Ectodermal cell (in vitro differentiated cells): ENCODE results near the gene MFRP.

Experiments used
- H3K27ac ChIP-seq: 2 replicates; pipeline ENCODE4 v1.7.0; 2013; ENCODE audit warnings: mild to moderate bottlenecking, low read depth, low read length; ENCODE audit not compliant: insufficient read depth, poor library complexity, severe bottlenecking
- H3K27me3 ChIP-seq: 2 replicates; pipeline ENCODE4 v1.7.0; 2013; ENCODE audit warnings: mild to moderate bottlenecking, low read length; ENCODE audit not compliant: insufficient read depth, control insufficient read depth, poor library complexity, severe bottlenecking
- H3K36me3 ChIP-seq: one replicate; pipeline ENCODE4 v1.7.0; 2013; ENCODE audit warnings: low read length; ENCODE audit not compliant: control insufficient read depth, insufficient read depth
- H3K4me1 ChIP-seq: one replicate; pipeline ENCODE4 v1.7.0; 2013; ENCODE audit warnings: low read length; ENCODE audit not compliant: control insufficient read depth, insufficient read depth
- H3K4me3 ChIP-seq: 2 replicates; pipeline ENCODE4 v1.7.0; 2013; ENCODE audit warnings: low read depth, low read length, control low read depth; ENCODE audit not compliant: insufficient read depth
- H3K9me3 ChIP-seq: 2 replicates; pipeline ENCODE4 v1.7.0; 2013; ENCODE audit warnings: mild to moderate bottlenecking, low read length, moderate library complexity; ENCODE audit not compliant: control insufficient read depth
- WGBS, 2 experiments: methylation state at CpG; one replicate each; pipeline ENCODE4 v1.1.7; 2013; ENCODE audit warnings: missing lambda C conversion rate in 2 of 2; 5-methylcytosine and 5-hydroxymethylcytosine counted together

MFRP gene

GRCh38 chr11:119372260-119373058 is 26.0 kb upstream of the MFRP start:
- Histone ChIP-seq H3K4me3 (no peak overlapping the region), H3K4me1 (peaks cover 71% of the 10 kb centered on the region), H3K36me3 (no peaks in the 10 kb centered on the region), H3K27me3 (no peaks in the 10 kb centered on the region), H3K27ac (no peak overlapping the region), H3K9me3 (no peaks in the 10 kb centered on the region)
- WGBS, 2 experiments: 93 to 94% methylated on average over 26 of the region's 26 CpGs

- Histone ChIP-seq H3K4me3 (no peak overlapping the region), H3K9me3 (no peaks in the 10 kb centered on the region), H3K36me3 (no peaks in the 10 kb centered on the region), H3K4me1 (peaks cover 71% of the 10 kb centered on the region), H3K27me3 (no peaks in the 10 kb centered on the region), H3K27ac (no peak overlapping the region)
- 77 to 78% methylated on average over 8 of the region's 8 CpGs for WGBS, 2 experiments
Measured at GRCh38 chr11:119371778-119372182, 25.3 kb upstream of the MFRP start.

GRCh38 chr11:119371067-119371601 is 24.6 kb upstream of the MFRP start:
- peaks cover 64% of the 10 kb centered on the region for H3K4me1 ChIP-seq
- H3K4me3 ChIP-seq: no peak overlapping the region
- H3K27ac ChIP-seq: no peak overlapping the region
- WGBS, 2 experiments: 75 to 80% methylated on average over 8 of the region's 8 CpGs
- no peaks in the 10 kb centered on the region for H3K9me3 ChIP-seq
- no peaks in the 10 kb centered on the region for H3K27me3 ChIP-seq
- H3K36me3 ChIP-seq: no peaks in the 10 kb centered on the region

GRCh38 chr11:119370486-119371046 is 24.1 kb upstream of the MFRP start:
- H3K4me1 ChIP-seq: peaks cover 58% of the 10 kb centered on the region
- no peaks in the 10 kb centered on the region for H3K9me3 ChIP-seq
- no peak overlapping the region for H3K4me3 ChIP-seq
- WGBS, 2 experiments: 82 to 83% methylated on average over 8 of the region's 8 CpGs
- no peaks in the 10 kb centered on the region for H3K36me3 ChIP-seq
- H3K27ac ChIP-seq: no peak overlapping the region
- peaks cover 1% of the 10 kb centered on the region for H3K27me3 ChIP-seq

- 84 to 85% methylated on average over 13 of the region's 13 CpGs for whole genome bisulfite sequencing, 2 experiments
- Histone ChIP-seq H3K27me3 (peaks cover 14% of the 10 kb centered on the region), H3K27ac (no peak overlapping the region), H3K36me3 (no peaks in the 10 kb centered on the region), H3K4me3 (no peak overlapping the region), H3K4me1 (peaks cover 46% of the 10 kb centered on the region), H3K9me3 (no peaks in the 10 kb centered on the region)
Measured at GRCh38 chr11:119369132-119369925, 22.8 kb upstream of the MFRP start.

GRCh38 chr11:119368121-119369034 is 21.9 kb upstream of the MFRP start:
- Histone ChIP-seq H3K27me3 (peaks cover 23% of the 10 kb centered on the region), H3K9me3 (no peaks in the 10 kb centered on the region), H3K4me1 (peaks cover 50% of the 10 kb centered on the region), H3K4me3 (no peak overlapping the region), H3K27ac (no peak overlapping the region), H3K36me3 (no peaks in the 10 kb centered on the region)
- 75 to 76% methylated on average over 17 of the region's 17 CpGs for WGBS, 2 experiments

GRCh38 chr11:119367661-119368120 is 21.2 kb upstream of the MFRP start:
- Histone ChIP-seq H3K36me3 (no peaks in the 10 kb centered on the region), H3K4me3 (no peak overlapping the region), H3K9me3 (no peaks in the 10 kb centered on the region), H3K27me3 (peaks cover 30% of the 10 kb centered on the region), H3K27ac (no peak overlapping the region), H3K4me1 (peaks cover 57% of the 10 kb centered on the region)
- 81 to 90% methylated on average over 9 of the region's 9 CpGs for WGBS, 2 experiments

- H3K27me3 ChIP-seq: peaks cover 37% of the 10 kb centered on the region
- no peaks in the 10 kb centered on the region for H3K36me3 ChIP-seq
- no peak overlapping the region for H3K27ac ChIP-seq
- no peaks in the 10 kb centered on the region for H3K9me3 ChIP-seq
- WGBS, 2 experiments: 88 to 90% methylated on average over 11 of the region's 11 CpGs
- no peak overlapping the region for H3K4me3 ChIP-seq
- peaks cover 58% of the 10 kb centered on the region for H3K4me1 ChIP-seq
Measured at GRCh38 chr11:119366690-119367620, 20.4 kb upstream of the MFRP start.
